GM18870 (cell line): ENCODE data around the gene RADIL.
"Not testable (repeated sequence)": the region's sequence is repeated elsewhere in the genome, so short reads cannot be mapped to it uniquely, and the experiment has no call there.

Experiments used
- ATAC-seq: cut with Tn5 transposase; IDR thresholded peaks from one replicate; pipeline ENCODE4 v1.9.1; 2021; ENCODE audit warnings: moderate library complexity; ENCODE audit not compliant: unreplicated experiment

Gene RADIL

GRCh38 chr7:4797858-4798705, 85.4 kb downstream of the RADIL start:
- no peak for ATAC-seq

DNA sequence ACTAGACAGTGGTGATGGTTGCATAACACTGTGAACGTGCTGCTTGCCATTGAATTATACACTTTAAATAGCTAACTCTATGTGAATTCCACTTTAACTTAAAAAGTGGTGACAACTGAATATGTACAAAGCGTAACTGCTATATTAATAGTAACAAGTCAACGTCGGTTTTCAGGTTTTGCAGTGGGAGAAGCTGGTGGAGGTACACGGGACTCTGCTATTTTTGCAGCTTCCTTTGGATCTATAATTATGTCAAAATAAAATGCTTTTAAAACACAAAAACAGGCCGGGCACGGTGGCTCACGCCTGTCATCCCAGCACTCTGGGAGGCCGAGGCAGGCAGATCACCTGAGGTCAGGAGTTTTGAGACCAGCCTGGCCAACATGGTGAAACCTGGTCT, 87.1 kb downstream of the RADIL start:
- ATAC-seq, result no peak

- no peak for ATAC-seq
Observed at GRCh38 chr7:4794591-4795350, 88.7 kb downstream of the RADIL start.

GRCh38 chr7:4794171-4794570, 89.3 kb downstream of the RADIL start:
- not testable (repeated sequence) for ATAC-seq

GRCh38 chr7:4793385-4793993, 90.0 kb downstream of the RADIL start:
- not testable (repeated sequence) for ATAC-seq

DNA sequence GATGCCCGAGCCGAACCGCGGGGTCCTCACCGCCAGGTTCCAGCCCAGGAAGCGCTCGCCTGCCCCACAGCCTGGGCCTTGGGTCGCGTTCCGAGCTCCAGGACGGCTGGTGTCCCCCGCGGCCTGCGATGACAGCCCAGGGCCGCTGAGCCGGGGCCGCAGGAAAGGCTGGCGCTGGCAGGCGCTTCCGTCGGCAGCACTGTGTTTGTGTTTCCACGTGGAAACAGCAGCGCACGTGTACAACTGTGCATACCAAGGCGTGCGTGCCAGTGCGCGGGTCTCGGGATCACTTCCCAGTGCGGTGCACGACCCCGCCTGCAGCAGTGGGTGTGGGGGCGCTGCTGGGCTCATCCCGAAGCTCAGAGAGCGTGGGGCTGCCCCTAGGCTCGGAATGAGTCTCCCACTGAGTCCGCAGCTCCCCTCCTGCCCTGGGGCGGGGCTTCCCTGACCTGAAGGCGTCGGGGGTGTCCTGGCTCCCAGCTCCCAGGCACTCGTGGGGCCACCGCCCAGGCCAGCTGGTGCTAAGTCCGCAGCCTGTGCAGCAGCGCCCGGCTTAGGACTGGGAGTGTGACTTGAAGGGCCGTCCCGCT, 90.9 kb downstream of the RADIL start:
- ATAC-seq, result no peak

- no peak for ATAC-seq
Observed at GRCh38 chr7:4791738-4792536, 91.6 kb downstream of the RADIL start.

GRCh38 chr7:4791101-4791737, 92.3 kb downstream of the RADIL start:
- ATAC-seq, result no peak

DNA sequence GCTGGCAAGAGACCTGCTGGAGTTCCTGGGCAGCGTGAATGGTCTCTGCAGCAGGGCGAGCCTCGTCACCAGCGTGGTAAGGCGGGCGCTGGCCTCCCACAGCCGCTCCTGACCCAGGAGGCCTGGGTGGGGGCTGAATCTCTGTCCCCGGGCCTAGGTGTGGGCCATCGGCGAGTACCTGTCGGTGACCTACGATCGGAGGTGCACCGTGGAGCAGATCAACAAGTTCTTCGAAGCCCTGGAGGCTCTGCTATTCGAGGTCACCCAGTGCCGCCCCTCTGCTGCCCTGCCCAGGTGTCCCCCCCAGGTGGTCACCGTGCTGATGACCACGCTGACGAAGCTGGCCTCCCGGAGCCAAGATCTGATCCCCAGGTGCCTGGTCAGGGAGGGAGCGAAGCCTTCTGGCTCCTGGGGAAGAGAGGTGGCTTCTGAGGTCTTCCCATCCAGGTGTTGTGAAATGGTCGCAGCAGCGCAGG, 93.0 kb downstream of the RADIL start:
- ATAC-seq, result no peak

GRCh38 chr7:4790078-4790465, 93.4 kb downstream of the RADIL start:
- no peak for ATAC-seq

DNA sequence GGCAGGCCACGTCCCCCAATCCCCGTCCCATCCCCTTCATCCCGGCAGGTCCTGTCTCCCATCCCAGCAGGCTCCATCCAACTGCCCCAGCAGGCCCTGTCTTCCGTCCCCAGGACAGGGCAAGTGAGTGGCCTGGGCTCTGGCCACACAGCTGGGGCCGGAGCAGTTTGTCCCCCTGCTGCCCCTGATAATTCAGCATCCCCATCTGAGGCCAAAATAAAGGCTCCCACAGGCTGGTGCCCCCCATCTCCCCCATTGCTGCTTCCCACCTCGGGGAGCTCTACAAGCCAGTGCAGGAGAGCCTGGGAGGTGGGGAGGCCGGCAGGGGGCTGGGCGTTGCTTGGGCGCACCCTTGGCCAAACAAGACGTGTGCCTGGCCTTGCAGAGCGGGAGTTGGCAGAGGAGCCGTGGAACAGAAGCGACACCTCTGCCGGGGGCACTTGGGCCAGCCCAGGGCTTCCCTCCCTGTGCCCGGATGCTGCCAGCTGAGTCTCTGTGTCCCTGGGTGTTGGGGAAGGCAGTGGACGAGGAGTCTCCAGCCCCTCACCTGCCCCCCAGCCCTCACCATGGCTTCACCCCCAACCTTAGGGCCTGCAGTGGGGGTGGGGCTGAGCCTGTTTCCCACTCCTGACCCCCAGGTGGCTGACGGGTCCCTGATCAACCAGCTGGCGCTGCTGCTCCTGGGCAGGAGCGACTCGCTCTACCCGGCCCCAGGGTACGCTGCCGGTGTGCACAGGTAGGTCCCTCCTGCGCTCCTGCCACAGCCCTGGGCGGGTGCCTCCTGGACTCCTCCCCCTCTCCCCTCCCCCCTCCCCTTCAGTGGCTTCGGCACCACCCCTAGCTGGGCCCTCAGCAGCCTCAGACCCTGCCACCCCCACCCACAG, 94.1 kb downstream of the RADIL start:
- ATAC-seq, result no peak

DNA sequence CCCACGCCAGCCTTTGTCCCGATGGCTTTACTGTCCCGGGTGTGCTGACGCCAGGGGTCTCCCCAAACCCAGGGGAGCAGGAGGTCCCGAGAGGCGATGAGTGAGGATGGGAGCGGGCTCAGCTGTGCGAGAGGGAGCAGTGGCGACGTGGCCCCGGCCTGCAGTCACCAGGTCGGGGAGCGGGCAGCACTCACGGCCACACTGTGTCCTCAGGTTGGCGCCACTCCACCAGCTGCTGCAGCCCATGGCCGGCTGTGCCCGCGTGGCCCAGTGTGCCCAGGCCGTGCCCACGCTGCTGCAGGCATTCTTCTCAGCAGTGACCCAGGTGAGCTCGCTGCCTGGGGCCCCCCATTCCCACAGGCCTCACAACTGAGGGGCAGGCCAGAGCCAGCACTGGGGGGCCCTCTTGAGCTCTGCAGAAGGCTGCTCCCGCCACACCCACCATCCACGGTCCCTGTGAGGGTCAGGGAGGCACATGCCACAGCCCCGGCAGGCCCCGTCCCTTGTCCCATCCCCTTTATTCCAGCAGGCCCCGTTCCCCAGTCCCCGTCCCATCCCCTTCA, 94.8 kb downstream of the RADIL start:
- no peak for ATAC-seq

- ATAC-seq, result no peak
Observed at GRCh38 chr7:4787947-4788626, 95.4 kb downstream of the RADIL start.

DNA sequence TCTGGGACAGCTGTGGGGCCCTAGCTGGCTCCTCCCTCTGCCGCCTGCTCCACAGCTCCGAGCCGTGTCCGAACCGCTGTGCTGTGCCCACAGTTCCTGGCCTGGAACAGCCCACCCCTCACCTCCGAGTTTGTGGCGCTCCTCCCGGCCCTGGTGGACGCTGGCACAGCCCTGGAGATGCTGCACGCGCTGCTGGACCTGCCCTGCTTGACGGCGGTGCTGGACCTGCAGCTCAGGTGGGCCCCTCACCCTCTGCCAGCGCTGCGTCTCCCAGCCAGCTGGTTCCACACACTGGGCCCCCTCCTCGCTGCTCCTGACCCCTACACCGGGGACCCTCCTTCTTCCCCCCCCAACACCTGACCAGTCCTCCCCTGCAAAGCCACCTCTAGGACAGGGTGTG, 96.0 kb downstream of the RADIL start:
- no peak for ATAC-seq

GRCh38 chr7:4786015-4786414, 97.5 kb downstream of the RADIL start:
- ATAC-seq, result no peak

GRCh38 chr7:4785371-4785770, 98.1 kb downstream of the RADIL start:
- no peak for ATAC-seq

DNA sequence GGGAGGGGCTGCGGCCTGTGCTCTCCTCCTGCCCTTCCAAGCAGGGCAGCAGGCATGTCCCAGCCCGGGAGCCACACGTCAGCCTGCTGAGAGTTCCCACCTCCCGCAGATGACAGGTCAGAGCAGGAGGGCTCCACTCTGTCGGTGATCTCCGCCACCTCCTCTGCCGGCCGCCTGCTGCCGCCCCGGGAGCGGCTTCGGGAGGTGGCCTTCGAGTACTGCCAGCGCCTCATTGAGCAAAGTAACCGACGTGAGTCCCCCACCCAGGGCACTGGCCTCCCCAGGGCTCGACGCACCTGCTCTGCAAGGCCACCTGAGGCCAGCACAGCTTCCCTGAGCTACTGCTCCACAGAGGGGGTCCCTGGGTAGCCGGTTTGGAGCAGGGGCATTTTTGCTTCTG, 98.7 kb downstream of the RADIL start:
- no peak for ATAC-seq

DNA sequence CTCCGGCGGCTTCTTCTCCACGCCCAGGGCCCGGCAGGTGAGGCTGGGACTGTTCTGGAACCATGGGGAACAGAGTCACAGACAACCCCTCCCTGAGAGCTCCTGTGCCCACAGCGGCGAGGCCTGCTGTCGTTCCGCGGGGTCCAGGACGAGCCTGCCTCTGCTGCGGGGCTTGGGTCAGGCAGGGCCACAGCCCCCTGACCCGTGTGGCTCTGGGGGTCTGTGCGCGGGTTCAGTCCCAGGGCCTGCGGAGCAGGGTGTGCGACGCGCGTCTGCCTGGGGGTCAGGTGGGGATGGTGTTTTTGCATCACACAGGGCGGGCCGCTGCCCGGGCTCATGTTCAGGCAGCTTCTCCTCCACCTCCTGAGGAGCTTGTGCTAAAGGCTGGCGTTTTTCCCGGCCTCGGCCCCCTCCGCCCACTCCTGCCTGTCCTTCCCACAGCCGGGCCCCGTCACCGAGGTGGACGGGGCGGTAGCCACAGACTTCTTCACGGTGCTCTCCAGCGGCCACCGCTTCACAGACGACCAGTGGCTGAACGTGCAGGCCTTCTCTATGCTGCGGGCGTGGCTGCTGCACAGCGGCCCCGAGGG, 99.7 kb downstream of the RADIL start:
- no peak for ATAC-seq
